HG03565 (cell line): ENCODE measurements around the gene UBALD1.
"Not testable (repeated sequence)": the region's sequence is repeated elsewhere in the genome, so short reads cannot be mapped to it uniquely, and the experiment has no call there.

Experiments used
- ATAC-seq: cut with Tn5 transposase; IDR thresholded peaks from one replicate; pipeline ENCODE4 v1.9.1; 2021; ENCODE audit warnings: mild to moderate bottlenecking, moderate library complexity; ENCODE audit not compliant: unreplicated experiment

The UBALD1 gene

GRCh38 chr16:4599037-4599436, 15.7 kb downstream of the UBALD1 start:
- ATAC-seq: no peak

GRCh38 chr16:4597174-4597573, 17.5 kb downstream of the UBALD1 start:
- no peak for ATAC-seq

DNA sequence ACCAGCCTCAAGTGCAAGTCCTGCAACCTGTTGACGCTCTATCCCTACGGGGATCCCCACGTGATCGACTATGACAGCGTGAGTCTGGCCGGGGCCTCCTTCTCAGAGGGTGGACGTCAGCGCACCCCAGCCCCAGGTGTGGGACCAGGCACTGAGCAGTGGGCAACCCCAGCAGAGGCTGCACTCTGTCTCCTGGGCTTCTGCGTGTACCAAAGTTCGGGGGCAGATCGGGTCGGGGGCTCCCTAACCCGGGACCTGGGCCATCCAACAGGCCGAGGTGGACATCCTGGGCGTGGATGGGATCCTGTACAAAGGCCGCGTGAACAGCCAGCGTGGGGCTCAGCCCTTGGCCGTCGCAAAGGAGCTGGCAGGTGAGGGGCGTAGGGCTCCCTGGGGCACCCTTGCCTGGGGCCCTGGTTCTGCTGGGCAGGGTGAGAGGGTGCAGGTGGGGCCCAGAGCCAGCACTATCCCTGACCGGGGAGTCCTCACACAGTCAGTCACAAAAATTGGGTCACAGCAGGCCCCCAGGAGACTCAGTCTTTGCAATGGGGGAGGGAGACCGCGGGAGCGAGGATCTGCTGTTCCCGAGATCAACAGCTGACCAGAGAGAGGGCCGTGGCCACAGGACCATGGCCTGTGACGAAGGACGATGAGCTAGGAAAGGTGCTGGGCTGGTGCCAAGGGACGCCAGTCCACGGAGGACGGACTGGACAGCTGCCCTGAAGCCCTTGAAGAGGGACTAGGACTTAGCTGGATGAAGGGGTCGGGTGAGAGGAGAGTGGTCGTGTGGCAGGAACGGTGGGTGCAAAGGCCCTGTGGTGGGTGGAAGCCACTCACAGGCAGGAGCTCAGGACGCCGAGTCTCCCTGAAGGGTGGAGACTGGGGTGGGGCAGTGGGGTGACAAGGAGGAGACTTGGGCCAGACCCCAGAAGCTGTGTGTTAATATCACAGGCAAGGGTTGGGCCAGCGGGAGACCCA, 20.0 kb downstream of the UBALD1 start:
- no peak for ATAC-seq

DNA sequence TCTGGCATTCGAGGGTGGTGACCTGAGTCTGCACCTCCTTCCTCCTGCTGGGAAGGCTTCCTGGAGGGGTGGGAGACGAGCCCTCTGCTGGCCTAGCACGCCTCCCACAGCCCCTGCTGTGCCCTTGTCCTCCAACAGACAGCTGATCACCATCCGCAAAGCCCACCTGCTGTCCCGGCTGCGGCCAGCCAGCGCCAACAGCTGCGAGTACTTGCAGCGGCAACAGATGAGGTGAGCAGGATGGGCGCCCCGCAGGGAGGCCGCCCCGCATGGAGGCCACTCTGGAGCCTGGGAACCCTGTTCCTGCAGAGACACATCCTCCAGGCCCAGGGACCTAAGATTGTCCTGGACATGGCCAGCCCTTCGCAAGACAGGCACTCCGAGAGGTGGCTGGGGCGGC, 21.6 kb downstream of the UBALD1 start:
- ATAC-seq: no peak

GRCh38 chr16:4591706-4592470, 22.8 kb downstream of the UBALD1 start:
- ATAC-seq: no peak

DNA sequence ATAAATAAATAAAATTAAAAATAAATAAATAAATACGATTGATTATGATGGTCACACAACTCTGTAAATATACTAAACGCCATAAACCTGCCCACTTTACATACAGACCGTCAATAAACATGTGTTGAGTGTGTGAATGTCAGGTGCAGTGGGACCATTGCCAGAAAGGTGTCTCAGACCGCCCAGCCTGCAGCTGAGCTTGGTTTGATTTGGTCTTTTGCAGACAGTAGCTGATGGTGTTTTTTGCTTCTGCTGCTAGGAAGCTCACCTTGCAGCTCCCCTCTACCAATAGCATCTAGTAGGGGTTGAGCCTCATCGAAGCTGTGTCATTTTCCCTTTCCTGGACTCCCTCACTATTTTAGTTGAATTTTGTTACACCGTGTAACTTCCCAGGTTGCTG, 23.5 kb downstream of the UBALD1 start:
- ATAC-seq: no peak

DNA sequence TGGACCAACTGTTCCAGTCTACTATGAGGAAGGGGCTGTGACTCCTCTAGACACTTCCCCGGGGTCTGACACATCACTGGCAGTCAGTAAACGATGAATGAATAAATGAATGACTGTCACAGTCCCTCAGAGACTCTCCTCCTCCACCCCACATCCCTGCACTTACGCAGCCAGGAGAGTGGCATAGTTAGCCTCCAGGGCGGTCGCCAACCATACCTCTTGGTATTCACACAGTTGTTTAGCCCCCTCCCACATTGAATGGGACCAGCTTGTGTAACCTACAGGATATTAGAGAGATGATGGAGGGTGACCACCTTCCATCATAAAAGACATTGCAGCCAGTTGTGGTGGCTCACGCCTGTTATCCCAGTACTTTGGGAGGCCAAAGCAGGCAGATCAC, 25.7 kb downstream of the UBALD1 start:
- ATAC-seq: no peak

- no peak for ATAC-seq
Observed at GRCh38 chr16:4588386-4588785, 26.3 kb downstream of the UBALD1 start.

DNA sequence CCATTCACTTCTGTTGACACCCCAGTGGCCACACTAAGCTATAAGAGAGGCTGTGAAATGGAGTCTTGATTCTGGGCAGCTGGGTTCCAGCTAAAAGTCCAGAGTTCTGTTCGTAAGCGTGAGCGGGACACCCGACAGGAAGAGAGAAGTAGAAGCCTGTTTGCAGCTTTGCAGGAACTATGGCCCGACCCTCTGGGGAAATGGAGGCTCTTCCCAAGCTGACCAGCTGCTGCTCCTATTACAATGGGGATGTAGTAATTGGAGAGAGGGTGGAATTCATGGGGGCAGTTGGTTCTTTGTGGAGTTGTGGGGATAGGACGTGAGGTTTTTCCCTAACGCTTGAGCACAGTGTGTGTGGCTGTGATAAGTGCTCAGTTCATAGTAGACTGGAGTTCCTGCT, 28.4 kb downstream of the UBALD1 start:
- ATAC-seq: no peak

DNA sequence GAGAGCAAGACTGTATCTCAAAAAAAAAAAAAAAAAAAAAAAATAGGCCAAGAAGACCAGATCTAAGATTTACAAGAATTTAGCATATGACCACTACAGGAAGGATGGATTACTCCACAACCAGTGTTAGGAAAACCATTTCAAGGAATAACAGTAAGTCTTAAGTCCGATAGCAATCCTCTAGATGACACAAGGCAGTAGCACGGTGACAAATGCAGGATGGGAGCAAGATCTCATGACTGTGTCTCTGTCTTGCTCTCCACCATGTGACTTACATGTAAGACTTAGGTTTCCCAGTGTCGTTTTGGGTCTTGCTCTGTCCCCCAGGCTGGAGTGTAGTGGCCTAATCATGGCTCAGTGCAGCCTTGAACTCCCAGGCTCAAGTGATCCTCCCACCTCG, 30.8 kb downstream of the UBALD1 start:
- no peak for ATAC-seq

DNA sequence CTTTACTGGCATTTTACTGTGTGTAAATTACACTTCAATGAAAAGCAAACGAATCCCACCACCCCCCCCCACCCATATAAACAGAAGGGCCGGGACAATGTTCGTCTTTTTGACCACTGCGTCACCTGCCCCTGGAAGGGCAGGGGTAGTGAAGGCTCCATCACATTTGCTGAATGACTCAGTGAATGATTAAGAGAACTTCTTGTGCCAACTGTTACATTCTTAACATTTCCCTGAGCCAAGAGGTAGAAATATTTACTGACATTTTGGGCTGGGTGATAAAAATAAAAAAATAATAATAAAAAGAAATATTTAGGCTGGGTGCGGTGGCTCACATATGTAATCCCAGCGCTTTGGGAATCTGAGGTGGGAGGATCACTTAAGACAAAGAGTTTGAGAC, 34.4 kb downstream of the UBALD1 start:
- no peak for ATAC-seq

DNA sequence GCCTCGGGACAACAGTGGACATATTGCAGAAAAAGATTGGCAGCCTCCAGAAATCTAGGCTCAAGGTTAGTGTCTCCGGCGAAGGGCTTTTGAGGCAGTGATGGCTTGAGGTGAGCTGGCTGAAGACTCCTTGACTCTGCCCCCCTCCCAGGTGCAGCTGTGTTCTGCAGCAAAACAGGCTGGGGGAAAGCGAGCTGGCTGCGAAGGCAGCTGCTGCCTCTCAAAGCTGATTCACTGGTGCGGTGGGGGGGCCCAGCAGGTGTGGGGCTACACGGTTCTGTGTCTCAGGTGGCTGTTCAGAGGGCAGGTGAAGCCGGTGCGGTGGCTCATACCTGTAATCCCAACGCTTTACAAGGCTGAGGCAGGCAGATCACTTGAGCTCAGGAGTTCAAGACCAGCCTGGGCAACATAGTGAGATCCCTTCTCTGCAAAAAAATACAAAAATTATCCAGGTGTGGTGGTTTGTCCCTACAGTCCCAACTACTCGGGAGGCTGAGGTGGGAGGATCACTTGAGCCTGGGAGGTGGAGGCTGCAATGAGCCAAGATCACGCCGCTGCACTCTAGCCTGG, 35.6 kb downstream of the UBALD1 start:
- no peak for ATAC-seq

GRCh38 chr16:4576008-4576407, 38.7 kb downstream of the UBALD1 start:
- ATAC-seq: no peak

DNA sequence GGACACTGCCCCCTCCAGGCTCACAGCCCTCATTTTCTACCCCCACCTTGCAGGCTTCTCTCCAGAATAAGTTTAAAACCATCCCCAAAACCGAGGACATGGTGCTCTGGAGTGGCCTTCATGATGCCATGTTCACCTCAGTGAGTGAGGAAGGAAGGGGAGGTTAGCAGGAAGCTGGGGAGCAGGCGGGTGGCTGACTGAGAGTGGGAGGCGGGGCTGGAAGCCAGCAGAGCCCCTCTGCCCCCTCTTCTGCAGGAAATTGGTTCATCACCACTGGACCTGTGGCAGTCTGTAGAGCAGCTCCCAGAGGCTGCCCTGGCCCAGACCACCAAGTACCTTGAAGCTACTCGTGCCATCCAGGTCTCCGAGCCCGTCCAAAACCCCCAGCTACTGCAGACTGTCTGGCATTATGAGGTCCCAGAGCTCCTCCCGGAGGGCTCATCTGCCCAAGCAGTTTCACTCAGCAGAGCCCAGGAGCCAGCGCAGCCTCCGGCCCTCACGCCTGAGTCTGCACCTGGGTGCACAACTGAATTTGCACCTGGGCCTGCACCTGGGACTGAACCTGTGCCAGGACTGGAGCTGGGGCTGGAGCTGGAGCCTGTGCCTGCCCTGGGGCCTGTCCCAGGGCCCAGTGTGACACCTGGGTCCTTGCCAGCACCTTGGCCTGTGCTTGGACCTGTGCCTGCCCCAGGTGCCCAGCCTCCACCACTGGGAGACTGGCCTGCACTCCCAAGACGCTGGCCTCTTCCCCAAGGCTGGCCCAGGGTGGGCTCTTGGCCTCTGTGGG, 39.6 kb downstream of the UBALD1 start:
- no peak for ATAC-seq

DNA sequence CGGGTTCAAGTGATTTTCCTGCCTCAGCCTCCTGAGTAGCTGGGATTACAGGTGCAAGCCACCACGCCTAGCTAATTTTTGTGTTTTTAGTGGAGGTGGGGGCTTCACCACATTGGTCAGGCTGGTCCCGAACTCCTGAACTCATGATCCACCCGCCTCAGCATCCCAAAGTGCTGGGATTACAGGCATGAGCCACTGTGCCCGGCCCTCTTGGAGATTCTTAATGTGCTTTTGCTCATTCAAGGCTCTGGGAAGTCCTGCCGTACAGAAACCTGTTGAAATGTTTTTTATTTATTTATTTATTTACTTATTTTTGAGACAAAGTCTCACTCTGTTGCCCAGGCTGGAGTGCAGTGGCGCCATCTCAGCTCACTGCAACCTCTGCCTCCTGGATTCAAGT, 40.8 kb downstream of the UBALD1 start:
- ATAC-seq: not testable (repeated sequence)

GRCh38 chr16:4572715-4573114, 42.0 kb downstream of the UBALD1 start:
- no peak for ATAC-seq

DNA sequence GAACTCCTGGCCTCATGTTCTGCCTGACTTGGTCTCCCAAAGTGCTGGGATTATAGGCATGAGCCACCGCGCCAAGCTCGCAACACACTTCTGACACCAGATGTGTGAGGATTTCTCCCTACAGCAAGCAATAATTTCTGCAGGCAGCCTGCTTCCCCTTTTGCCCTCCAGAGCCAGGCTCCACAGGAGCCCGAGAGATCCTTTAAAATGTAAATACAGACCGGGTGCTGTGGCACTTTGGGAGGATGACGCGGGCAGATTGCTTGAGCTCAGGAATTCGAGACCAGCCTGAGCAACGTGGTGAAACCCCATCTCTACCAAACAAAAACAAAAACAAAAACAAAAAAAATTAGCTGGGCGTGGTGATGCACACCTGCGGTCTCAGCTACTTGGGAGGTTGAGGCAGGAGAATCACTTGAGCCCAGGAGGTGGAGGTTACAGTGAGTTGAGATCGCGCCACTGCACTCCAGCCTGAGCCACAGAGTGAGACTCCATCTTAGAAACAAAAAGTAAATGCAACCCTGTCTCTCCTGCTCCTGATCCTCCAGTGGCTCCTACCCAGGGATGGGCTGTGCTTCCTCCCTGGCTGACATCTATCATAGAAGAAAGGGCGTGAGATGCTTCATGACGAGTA, 43.9 kb downstream of the UBALD1 start:
- no peak for ATAC-seq

GRCh38 chr16:4570086-4570485, 44.6 kb downstream of the UBALD1 start:
- no peak for ATAC-seq

- no peak for ATAC-seq
Observed at GRCh38 chr16:4566144-4566543, 48.5 kb downstream of the UBALD1 start.

GRCh38 chr16:4564661-4565267, 49.9 kb downstream of the UBALD1 start:
- ATAC-seq: no peak
